ENCODE results near the gene DCTN3.

- TF ChIP-seq CTCF (conservative IDR thresholded peaks at IDR 0.05; ENCODE audit: low read depth in 2 of 2) (peak; percentile 17 to 35; a peak in 2 of 4 replicates), CREB1 (CRISPR knock-in tag; IDR thresholded peaks at IDR 0.05; ENCODE audit: low read depth) (peak; percentile 17; the same call in 1 of the 2 replicates), ZNF114 (CRISPR knock-in tag; IDR thresholded peaks at IDR 0.05) (no peak), POLR2AphosphoS5 (IDR thresholded peaks at IDR 0.05; ENCODE audit: low read depth) (peak; percentile 73), EZH2 (IDR thresholded peaks at IDR 0.05; ENCODE audit: low read depth, unreplicated experiment) (no peak)
These were observed 31.7 kb upstream of the DCTN3 start, which contains the start of gene IL11RA for GRCh38 chr9:34651876-34652601.

Data from GM23338 (cell line).